UCSD-AML1 (cell line): ENCODE measurements around the gene DGAT2.

Source experiments
- DNase-seq: peaks from one replicate; lab custom pipeline; 2025; ENCODE audit not compliant: unreplicated experiment; lab: John Stamatoyannopoulos, UW

DGAT2 gene

DNA sequence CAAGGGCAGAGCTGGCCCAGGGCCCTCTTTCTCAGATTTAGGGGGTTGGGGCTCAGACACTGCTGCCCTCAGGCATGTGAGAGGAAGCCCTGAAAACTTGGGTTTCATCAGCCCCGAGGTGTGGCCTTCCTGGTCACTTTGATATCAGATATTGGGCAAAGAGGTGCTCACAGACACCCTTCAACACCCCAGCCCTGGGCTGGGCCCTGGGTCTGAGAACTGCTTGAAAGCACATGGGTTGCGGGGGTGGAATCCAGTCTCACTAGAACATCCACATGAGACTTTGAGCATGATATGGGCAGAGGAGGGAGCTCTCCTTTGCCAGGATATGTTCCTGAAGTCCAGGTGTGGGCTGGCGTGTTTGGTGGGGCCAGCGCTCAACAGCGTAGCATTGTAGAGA is 10.4 kb downstream of the DGAT2 start:
- no peak for DNase-seq

DNA sequence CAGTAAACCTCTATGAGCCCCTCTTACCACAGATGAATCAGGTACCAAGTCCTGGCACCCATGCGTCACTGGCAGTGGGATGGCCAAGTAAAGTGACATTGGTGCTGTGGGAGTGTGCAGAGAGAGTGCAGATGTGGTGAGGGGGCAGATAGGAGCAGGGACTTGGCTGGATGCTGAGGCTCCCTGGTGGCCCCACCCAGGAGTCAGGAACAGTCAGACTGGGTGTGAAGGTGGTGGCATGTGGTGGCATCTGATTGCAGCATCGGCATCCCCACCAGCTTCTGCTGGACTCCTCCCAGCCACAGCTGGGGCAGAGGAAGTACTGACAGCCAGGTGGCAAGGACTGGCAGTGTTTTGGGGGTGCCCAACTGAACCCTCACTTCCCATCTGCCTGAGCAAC is 11.4 kb downstream of the DGAT2 start:
- no peak for DNase-seq

DNA sequence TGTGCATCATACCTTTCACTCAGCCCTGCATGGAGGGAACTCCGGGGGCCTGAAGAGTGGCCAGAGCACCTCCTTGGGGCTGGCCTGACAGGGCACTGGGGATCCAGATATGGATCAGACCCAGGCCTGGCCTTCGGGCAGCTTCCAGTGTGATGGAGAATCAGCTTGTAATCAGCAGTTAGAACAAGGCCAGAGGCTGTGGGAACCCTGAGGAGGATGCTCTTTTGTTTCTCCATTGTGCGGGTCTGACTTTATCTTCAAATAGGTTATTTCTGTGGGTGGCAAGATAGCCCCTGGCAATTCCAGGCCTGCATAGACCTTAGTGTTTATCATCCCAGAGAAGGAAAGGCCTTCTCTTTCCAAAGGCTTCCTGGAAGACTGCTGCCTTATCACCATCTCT is 12.3 kb downstream of the DGAT2 start:
- DNase-seq, result no peak

DNA sequence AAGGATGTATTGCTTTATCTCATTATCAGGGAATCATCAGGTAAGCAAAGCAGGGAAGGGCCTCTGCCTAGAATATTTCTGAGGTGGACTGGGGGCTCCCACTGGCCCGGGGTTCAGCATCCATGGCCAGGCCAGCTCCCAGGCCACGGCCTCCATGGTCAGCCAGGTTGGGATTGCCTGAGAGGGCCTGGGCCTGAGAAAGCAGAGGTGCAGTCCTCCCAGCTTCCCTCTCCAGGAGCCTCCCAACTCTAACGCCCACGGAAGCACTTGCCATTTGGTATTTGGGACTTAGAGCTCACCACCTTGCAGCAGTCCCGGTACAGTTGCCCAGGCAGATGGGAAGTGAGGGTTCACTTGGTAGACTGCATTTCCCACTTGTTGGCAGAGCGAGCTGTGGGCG is 12.7 kb downstream of the DGAT2 start:
- no peak for DNase-seq

DNA sequence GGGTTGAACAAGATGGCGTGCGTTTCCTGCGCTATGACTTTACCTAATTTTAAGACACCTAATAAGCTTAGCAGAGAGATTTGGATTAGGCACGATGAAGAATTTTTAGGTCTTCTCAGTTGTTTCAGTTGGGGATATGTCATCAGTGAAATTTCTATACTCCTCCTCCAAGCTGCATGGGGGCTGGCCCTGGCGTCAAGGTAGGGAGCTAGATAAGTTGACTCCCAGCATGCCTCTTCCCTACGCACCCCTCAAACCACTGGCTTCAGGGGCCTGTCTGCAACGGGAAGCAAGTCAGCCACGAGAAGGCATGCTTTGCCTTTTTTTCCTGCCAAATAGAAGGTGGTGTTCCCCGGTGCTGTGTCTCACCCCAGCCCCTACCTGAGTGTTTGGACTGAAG is 13.3 kb downstream of the DGAT2 start:
- no peak for DNase-seq

DNA sequence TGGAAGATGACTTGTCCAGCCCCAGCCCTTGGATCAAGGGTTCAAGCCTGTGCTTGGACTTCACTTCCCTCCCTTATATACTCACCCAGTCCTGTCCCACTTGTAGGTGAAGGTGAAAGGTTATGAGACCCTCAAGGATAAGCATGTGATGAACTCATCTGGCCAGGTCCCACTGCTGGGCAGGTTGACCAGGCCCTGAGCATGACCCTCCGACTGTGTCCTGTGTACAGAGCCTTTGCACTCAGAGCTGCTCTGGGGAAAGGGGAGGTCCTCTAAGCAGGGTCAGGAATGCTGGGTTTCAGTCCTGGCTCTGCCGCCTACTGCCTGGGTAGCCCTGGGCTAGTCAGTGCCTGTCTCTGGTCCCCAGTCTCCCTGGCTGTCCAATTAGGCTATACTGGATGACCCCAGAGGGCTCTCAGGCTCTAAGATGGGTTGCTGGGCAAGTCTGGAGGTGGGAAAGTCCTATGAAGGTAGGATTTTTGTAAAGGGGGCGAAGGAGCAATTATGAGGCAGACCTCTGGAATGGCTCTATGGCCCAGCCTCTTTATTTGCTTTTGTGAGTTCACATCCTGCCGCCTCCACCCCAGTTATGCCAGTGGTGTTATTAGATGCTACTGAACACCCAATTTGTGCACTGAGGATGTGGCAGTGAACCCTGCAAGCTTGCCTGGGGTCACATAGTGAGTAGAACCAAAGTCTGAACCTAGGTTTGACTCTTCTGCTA is 14.1 kb downstream of the DGAT2 start:
- DNase-seq, result no peak

DNA sequence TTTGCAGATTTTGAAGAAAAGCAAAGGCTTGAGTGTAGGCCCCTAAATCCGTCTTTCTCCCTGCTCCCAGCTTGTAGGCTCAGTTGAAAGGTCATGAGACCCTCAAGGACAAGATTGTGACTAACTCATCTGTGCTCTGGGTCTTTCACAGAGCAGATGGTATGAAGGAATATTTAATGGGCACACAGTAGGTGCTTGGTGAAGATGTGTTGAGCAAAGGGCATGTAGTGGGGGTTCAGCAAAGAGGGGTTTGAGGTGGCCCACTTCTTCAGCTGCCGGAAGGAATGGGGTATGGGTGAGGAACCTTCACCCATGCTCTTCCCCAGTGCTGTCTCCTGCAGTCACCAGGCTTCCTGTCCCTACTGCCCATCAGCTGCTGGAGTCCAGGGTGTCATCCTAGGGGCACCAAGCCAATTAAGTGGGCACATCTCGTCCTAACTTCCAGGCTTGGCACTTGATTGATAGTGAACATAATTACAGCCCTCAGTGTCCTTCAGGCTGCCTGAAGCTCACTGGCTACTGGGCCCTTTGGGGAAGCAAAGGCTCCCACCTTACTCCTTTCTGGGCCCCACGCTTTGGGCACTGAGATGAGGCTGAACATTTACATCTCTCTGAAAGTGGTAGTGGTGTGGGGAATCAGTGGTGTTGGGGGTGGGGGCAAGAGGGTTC is 15.0 kb downstream of the DGAT2 start:
- DNase-seq, result no peak

DNA sequence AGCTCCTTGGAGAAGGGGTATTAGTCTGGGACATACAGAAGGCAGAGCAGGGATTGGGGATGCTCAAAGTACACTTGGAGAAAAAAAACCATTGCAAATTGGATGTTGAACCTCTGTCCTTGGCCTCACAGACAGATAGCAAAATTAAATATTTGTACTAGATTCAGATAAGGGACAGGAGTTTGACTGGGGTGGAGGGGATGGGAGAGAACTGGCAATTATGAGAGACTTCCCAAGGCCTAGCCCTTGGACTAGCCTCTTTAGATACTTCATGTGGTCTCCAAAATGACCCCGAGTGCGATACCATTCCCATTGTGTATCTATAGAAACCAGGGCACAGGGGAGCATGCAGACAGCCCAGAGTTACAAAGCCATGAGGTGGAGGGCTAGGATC is 15.5 kb downstream of the DGAT2 start:
- DNase-seq, result no peak

DNA sequence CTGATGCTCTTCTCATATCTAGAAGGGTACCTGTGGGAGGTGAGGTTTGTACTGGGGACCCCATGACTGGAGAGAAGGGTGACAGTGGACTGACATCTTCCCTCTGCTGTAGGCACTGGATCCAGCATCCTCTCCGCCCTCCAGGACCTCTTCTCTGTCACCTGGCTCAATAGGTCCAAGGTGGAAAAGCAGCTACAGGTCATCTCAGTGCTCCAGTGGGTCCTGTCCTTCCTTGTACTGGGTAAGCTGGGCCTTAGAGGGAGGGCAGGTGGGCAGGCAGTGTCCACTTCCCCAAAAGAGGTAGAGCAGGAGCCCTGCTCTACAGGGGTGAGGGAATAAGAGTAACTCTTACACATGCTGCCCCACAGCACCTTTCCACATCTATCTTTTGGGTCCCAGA is 15.9 kb downstream of the DGAT2 start:
- DNase-seq, result no peak

DNA sequence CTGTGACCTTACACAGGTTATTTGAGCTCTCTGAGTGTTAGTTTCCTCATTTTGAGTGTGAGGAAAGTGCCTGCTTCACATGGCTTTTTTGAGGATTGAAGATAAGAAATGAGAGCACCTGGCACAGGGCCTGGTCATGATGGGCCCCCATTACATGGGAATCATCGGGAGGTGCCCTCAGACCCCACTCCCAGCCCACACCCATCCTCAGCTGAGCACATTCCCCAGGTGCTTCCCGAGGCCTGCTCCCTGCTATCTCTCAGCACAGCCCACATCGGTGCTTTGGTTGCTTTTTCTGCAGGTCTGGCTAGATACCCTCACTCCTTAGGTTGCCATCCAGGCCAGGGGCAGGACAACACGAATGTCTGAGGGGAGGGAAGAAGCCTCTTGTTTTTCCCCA is 16.6 kb downstream of the DGAT2 start:
- no peak for DNase-seq

DNA sequence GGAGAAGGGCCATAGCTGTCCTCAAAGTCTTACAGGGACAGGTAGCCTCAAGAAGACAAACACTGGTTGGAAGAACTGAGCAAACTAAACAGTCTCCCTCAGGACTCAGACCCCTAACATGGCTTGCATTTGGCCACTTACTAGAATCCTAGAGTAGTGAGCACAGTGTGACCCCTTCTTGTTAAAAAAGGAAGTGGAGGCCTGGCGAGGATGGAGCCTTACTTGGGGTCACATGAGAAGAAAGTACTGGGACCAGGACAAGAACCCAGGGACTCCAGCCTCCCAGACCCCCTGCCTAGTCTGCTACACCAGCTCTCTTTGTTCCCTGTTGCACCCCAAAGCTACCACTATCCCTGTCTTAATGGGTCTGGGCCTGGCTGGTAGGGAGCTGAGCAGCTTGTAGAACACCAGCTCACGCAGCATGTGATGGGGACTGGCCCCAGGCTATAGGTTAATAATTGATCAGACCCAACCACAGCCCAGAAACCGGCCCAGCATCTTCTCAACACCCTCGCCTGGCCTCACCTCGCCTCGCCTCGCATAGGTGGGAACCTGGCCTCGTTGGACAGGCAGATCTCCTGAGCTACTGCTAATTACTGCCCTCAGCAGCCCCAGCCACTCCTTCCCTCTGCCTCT is 17.6 kb downstream of the DGAT2 start:
- DNase-seq, result no peak

DNA sequence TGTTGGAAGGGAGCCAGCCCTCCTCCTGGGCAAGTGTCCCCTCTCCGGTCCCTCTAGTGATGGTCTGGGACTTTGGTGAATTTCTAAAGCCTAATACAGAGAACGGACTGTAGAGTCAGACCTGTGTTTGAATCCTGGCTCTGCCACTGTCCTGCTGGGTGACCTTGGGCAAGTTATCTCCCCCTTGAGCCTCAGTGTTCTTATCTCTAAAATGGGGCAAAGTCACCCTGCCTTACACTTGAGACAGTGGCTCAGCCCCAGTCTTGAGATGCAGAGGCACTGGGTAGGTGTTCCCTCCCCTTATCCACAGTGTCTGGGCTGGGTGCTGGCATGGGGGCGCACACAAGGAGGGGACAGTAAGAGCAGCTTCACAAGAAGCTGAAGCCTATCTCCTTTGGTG is 20.9 kb downstream of the DGAT2 start:
- DNase-seq, result no peak

DNA sequence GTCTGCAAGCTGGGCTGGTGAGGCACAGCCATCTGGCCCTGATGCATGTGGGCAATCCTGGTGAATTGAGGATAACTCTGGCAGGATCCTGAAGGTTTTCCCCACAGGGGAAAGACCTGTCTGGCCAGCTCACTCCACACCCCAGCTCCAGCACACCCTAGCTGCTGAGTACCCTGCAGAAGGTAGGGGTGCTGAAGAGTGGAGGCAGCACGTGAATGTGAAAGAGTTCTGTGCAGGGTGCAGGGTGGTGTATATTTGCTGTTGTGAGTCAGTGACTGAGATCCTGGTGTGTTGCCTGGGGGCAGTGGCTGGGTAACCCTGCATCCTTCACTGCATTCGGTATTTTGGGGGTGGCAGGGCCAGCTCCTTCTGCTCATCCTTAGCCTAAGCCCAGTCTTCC is 22.4 kb downstream of the DGAT2 start:
- no peak for DNase-seq

DNA sequence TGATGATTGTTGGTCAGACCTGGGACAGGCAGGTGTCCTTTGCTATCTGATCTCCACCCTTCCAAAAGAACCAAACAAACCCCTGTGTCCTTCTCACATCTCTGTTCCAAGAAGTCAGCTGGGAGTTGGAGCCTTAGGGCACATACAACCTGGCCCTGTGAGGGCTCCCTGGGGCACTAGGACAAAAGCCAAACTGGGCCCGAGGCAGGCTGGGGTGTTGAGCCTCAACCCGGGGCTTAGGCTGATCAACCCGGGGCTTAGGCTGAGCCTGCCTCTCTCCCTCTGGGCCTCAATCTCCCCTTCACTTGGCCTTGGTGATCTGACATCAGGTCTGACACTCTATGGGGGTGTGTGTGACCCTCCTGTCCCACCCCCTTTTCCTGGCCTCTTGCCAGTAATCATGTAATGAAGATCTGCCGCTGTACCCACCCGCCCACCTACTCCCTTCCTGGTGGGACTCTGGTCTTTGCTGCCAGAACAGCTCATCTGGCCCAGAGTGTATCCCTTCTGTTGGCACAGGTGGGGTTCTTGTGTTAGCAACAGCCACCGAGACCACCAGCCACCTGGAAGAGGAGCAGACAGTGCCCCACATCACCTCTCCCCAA is 23.7 kb downstream of the DGAT2 start:
- no peak for DNase-seq

DNA sequence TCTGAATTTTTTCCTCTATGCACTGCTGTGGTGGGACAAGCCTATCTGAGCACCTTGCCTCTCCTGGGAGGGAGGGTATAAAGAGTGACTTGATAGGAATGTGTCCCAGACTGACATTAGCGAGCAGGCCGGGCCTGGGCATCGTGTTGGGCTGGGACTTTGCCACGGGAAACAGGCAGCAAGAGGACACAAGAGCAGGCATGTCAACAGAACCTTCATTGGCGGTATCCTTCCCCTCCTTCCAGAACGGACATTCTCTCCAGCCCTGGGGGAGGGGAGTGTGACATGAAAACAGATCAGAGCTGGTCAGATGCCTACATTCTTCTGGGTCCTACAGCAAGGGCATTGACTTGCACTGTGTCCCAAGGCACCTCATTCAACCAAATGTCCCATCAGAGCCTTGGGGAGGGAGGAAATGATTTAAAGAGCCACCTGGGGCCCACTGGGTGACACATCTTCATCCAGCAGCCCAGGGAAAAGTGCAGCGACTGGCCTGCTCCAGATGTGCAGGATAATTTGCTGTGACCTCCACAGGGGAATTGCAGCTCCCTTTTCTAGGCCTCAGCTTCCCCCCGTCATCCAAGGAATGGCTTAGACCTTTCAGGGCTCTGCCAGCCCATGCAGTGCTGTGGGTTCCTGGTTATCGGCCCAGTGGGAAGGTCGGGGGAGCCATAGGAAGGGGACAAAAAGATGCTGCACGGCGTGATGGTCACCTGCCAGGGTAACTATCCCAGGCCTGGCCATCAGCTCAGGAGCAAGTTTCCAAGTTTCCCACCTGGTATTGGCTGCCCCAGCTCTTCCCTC is 24.6 kb downstream of the DGAT2 start:
- DNase-seq, result no peak

DNA sequence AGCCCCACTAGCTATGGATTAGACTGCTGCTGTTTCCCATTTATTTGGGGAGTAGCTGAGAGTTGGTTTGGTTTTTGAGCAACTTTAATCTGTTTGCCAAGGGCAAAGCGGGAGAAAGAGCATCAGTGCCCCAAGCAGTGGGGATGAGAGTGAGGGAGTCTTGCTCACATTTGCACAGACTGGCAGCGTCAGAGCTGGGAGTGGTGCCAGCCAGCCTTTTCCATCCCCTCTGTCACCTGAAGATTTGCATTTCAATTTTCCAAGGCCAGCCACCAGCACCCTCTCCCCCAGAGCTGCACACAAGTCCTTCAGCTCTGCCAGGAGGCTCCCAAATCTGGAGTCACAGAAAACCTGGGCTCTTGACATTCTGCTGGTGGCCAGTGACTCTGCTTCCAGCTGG is 25.4 kb downstream of the DGAT2 start:
- no peak for DNase-seq

DNA sequence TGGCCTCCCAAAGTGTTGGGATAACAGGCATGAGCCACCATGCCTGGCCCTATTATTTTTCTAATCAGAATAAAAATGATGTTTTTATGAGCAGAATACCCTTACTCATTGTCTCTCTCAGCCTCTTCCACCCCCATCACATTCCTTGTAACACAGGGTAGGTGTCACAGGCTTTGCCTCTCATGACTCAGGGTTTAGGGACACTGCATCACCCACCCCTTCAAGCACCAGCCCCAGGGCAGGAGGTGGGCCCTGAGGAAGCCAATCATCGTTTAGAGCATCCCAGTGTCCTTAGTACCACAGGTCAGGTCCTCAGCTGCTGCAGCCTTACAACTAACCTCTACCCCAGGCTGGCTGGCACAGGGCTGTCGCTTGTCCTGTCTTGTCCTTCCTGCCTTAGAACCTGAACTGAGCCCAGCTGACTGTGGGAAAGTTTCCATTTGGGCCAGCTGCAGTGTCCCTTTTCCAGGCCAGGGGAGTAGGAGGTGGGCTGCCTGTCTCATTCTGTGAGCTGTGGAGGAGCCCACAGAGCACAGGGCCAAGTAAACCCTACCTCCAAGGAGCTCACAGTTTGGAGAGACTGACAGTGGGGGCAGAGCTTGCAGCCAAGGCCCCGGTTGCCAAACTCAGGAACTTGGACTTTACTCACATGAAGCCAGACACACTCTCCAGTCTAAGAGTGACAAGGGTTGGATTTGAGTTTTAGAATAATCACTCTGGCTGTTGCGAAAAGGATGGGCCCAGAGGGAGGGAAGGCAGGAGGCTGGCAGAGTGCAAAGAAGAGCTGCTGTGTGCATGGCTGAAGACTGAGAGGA is 26.9 kb downstream of the DGAT2 start:
- no peak for DNase-seq

DNA sequence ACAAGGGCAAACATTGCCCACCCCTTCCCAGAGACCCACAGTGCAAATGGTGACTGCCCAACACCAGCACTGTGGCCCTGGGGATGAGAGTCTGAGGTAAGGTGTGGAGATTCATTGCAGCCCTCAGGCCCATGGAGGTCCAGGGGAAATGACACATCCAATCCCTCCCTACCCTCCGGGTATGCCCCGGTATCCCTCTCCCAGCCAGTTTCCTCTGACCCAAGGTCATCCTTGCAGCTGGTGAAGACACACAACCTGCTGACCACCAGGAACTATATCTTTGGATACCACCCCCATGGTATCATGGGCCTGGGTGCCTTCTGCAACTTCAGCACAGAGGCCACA is 27.5 kb downstream of the DGAT2 start:
- no peak for DNase-seq

DNA sequence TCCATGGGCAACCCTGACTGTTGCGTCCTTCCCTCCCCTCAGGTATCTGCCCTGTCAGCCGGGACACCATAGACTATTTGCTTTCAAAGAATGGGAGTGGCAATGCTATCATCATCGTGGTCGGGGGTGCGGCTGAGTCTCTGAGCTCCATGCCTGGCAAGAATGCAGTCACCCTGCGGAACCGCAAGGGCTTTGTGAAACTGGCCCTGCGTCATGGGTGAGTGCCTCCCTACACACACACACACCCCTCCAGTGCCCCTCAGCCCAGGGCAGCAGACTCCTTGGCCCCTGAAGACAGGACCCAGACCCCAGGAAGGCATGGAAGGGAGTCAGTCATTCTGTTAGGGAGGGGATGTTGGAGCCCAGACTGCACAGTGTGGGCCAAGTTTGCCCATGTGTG is 28.5 kb downstream of the DGAT2 start:
- no peak for DNase-seq

DNA sequence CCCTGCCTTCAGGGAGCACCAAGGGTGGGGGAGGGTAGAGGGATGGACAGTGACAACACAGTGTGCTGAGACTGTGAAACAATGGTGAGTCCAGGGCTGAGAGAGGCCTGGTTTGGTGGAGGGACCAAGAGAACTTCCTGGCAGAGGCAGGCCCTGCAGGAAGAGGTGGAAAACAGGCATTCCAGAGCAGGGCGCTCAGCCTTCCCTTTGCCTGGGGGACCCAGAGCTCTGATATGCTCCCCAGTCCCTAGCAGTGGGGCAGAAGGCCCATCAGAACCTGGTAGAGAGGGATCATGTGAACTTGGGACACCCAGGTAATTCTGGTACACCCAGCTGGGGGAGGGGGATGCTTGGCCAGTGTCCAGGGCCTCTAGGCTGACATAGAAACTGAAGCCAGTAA is 29.2 kb downstream of the DGAT2 start:
- no peak for DNase-seq
